DMS79 (cell line): ENCODE results near the gene KCNG2.

Experiments used
- DNase-seq: peaks from one replicate; lab custom pipeline; 2025; lab: John Stamatoyannopoulos, UW

Gene KCNG2

GRCh38 chr18:79911344-79912270 lies 113.9 kb downstream of the KCNG2 start:
- DNase-seq: no peak

- DNase-seq: no peak
These were observed 114.8 kb downstream of the KCNG2 start for GRCh38 chr18:79912409-79912991.

GRCh38 chr18:79912994-79913831 lies 115.5 kb downstream of the KCNG2 start:
- DNase-seq: no peak

GRCh38 chr18:79914614-79915160 lies 116.9 kb downstream of the KCNG2 start:
- DNase-seq: no peak

- DNase-seq: no peak
These were observed 117.7 kb downstream of the KCNG2 start for GRCh38 chr18:79915161-79916127.

GRCh38 chr18:79916128-79916494 lies 118.4 kb downstream of the KCNG2 start:
- DNase-seq: no peak

- no peak for DNase-seq
These were observed 118.9 kb downstream of the KCNG2 start for GRCh38 chr18:79916546-79917168.

- DNase-seq: no peak
These were observed 119.6 kb downstream of the KCNG2 start for GRCh38 chr18:79917169-79917852.

- no peak for DNase-seq
These were observed 120.3 kb downstream of the KCNG2 start for GRCh38 chr18:79917853-79918614.

- no peak for DNase-seq
These were observed 120.9 kb downstream of the KCNG2 start for GRCh38 chr18:79918615-79919011.

GRCh38 chr18:79919089-79919488 lies 121.4 kb downstream of the KCNG2 start:
- DNase-seq: no peak

GRCh38 chr18:79921984-79922965 lies 124.5 kb downstream of the KCNG2 start:
- DNase-seq: no peak

GRCh38 chr18:79922971-79923411 lies 125.3 kb downstream of the KCNG2 start:
- DNase-seq: no peak

GRCh38 chr18:79923896-79924585 lies 126.3 kb downstream of the KCNG2 start:
- DNase-seq: no peak

GRCh38 chr18:79924814-79925731 lies 127.3 kb downstream of the KCNG2 start:
- DNase-seq: peak; percentile 93

- DNase-seq: no peak
These were observed 128.6 kb downstream of the KCNG2 start for GRCh38 chr18:79926306-79926705.
